Activated CD4-positive, alpha-beta T cell treated with anti-CD3 and anti-CD28 coated beads, Interleukin-2, amount 50 U/mL, for 1 hour (primary cell): ENCODE results near the gene ZNF549.
"Not testable (repeated sequence)": the region's sequence is repeated elsewhere in the genome, so short reads cannot be mapped to it uniquely, and the experiment has no call there.

Source experiments
- DNase-seq: peaks from one replicate; pipeline ENCODE4 v3.0.0-alpha.2; 2020

ZNF549 gene

DNA sequence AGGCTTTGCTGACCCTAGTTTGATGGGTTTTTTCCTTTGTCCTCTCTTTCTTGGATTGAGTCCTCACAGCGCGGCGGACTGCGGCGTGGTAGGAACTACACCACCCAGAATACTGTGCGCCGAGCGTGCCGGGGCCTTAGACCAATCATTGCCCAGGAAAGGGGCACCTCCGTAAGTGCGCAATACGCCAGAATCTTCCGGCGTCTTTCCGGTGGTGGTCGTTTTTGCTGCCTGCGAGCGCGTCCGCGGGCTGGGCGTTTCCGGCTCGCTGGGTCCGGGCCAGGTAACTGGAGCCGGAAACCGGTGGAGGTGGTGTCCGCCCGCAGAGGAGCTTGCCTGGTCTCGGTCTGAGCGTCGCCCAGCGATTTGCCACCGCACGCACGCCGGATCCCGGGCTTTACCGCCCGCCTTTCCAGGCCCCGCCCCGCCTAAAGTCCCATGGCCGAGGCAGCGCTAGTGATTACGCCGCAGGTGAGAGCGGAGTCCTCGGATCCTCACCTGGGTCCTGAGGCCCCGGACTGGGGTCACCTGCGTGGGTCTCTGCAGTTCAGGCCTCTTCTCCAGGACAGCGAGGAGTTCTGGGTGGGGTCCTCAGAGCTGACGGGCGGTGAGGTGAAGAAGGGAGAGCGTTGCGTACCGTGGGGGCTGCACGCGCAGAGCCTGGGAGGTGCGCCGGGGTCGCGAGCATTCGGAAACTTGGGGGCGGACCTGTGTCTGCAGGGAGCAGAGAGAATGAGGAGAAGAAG is at the start of gene ZNF549:
TSS of gene ZNF549 (plus strand) at position 221 of the 746 bp plus-strand sequence. CDS start at position 439, 218 bp downstream.
- peak; percentile 83 for DNase-seq

DNA sequence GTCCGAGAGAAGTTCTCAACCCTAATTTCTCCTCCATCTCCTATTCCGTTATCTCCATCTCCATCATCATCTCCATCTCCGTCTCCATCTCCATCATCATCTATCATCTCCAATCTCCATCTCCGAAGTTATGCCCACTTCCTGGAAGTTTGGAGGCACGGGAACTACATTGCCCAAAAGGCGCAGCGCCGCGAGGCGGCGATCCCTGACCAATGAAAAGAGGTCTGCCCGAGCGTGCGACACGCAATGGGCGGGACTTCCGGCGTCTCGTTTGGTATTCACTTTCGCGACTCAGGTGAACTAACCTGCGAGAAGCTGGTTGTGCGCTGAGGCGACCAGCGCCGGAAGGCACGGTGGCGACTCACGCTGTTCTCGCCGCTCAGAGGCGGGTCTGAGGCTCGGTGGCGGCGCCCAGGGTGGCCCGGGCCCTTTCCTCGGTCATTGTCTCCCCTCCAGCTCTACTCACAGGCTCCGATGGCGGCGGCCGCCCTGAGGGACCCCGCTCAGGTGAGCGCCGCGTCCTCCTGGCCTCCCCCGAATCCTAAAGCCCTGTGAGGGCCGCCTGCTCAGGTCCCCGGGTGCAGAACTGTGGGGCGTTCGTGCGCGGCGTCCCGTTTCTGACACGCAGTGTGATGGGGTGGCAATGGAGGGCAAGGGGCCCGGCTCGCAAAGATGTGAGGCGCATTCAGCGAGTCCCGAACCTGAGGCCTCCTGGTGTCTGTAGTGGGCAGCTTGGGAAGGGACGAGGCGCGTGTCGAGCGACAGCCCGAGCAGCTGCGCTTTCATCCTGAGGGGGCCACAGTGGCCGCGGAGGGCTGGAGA is 39.5 kb upstream of the ZNF549 start, which contains the start of gene ZNF419:
TSS of gene ZNF419 (plus strand) at position 274 of the 822 bp plus-strand sequence. CDS start at position 475, 201 bp downstream.
- DNase-seq: peak; percentile 95

DNA sequence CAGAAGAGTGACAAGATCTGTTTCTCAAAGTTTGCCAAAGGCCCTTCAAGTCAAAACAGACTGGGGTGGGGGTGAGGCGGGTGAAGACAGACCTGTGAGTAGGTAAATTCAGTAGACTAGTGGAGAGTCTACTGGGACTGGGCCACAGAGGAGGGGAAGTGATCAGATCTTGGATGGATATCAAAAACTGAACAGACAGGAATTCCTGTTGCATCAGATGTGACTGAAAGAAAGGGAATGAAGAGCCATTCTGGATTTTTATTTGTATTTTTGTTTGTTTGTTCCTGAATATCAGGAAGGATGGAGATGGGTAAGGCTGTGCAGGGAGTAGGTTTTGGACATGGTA is 38.9 kb upstream of the ZNF549 start:
- DNase-seq: not testable (repeated sequence)

DNA sequence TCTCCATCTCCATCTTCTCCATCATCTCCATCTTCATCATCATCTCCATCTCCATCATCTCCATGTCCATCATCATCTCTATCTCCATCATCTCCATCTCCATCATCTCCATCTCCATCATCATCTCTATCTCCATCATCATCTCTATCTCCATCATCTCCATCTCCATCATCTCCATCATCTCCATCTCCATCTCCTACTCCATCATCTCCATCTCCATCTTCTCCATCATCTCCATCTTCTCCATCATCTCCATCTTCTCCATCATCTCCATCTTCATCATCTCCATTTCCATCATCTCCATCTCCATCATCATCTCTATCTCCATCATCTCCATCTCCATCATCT is 27.9 kb upstream of the ZNF549 start:
- DNase-seq: not testable (repeated sequence)

DNA sequence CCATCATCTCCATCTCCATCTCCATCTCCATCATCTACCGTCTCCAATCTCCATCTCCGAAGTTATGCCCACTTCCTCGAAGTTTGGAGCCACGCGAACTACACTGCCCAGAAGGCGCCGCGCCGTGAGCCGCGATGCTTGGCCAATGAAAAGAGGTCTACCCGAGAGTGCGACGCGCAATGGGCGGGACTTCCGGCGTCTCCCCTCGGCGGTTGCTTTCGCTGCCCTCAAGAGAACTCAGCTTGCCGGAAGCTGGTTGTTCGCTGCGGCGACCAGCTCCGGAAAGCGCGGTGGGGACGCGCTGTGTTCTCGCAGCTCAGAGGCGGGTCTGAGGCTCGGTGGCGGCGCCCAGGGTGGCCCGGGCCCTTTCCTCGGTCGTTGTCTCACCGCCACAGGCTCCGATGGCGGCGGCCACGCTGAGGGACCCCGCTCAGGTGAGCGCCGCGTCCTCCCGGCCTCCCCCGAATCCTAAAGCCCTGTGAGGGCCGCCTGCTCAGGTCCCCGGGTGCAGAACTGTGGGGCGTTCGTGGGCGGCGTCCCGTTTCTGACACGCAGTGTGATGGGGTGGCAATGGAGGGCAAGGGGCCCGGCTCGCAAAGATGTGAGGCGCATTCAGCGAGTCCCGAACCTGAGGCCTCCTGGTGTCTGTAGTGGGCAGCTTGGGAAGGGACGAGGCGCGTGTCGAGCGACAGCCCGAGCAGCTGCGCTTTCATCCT is 27.3 kb upstream of the ZNF549 start, which contains the start of gene ZNF773:
TSS of gene ZNF773 (plus strand) at position 259 of the 716 bp plus-strand sequence. CDS start at position 402, 143 bp downstream.
- peak; percentile 97 for DNase-seq

DNA sequence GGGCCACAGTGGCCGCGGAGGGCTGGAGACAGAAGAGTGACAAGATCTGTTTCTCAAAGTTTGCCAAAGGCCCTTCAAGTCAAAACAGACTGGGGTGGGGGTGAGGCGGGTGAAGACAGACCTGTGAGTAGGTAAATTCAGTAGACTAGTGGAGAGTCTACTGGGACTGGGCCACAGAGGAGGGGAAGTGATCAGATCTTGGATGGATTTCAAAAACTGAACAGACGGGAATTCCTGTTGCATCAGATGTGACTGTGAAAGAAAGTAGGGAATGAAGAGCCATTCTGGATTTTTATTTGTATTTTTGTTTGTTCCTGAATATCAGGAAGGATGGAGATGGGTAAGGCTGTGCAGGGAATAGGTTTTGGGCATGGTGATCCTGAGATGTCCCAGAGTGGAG is 26.8 kb upstream of the ZNF549 start:
- DNase-seq: not testable (repeated sequence)

DNA sequence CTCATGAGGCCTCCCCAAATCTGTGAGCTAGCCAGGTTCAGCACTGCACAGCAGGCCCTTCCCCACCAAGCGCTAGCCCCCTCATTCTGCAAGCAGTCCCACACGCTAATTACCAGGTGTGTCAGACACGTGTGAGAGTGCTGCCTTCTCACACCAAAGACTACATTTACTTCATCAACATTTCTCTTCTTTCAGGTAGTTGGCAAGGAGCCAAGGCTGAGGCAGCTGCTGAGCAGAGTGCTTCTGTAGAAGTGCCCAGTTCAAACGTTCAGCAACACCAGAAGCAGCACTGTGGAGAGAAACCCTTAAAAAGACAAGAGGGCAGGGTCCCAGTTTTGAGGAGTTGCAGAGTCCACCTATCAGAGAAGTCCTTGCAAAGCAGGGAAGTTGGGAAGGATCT is 21.0 kb upstream of the ZNF549 start:
- DNase-seq: no peak

DNA sequence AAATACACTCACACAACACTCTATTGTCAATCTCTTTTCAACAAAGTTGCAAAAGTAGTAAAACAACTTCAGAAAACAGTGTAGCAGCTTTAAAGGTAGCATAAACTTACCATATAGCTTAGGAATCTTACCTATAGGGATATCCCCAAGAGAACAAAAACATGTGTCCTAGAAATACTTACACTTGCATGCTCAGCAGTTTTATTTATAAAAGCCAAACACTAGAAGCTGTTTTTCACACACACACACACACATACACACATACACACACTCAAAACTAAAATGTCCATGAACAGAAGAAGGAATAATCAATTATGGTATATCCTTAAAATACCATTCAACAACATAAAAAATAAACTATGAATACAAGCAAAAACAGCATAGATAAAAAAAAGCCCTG is 15.7 kb upstream of the ZNF549 start:
- DNase-seq: no peak

DNA sequence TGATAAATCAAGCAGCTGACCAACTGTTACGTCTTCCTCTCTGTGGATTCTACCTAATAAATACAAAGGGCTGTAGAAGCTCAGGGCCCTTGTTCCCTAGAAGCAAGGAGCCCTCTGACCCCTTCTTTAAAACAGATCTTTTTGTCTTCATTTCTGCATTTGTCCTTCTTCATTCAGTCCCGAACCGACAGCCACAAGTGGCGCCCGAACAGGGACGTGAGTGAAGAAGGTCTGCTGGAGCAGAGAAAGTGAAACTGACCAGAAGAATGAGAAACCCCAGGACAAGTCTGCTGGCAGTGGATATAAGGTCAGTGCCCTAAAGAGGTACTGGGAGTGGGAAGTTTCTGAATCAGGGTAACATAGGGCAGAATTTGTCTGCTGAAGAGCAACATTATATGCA is 14.3 kb upstream of the ZNF549 start:
- DNase-seq: no peak

DNA sequence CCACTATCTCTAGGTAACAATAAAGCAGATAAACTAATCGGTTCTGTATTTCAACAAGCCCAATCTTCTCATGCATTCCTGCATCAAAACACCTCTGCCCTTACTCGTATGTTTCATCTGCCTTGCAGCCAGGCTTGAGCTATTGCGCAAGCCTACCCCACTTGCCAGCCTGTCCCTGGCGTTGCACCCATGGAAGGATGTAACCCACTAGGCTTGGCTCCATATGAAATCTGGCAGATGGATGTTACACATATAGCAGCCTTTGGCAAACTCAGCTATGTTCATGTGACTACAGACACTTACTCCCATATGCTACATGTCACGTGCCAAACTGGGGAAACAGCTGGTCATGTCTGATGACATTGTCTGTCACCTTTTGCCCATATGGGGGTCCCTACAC is 11.9 kb upstream of the ZNF549 start:
- no peak for DNase-seq

DNA sequence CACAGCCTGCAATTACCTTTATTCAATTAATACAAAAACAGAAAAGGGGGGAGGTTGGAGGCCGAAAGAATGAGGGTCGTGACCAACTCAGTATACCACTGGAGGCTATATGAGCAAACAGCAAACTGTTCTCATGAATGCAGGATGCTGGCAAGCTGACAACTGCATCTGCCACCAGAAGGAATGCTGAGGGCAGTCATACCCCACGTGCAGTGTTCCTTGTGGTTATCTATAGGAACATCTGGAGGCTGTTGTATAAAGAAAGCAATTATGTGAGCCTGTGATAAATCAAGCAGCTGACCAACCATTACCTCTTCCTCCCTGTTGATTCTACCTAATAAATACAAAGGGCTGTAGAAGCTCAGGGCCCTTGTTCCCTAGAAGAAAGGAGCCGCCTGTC is 9.1 kb upstream of the ZNF549 start:
- DNase-seq: not testable (repeated sequence)

DNA sequence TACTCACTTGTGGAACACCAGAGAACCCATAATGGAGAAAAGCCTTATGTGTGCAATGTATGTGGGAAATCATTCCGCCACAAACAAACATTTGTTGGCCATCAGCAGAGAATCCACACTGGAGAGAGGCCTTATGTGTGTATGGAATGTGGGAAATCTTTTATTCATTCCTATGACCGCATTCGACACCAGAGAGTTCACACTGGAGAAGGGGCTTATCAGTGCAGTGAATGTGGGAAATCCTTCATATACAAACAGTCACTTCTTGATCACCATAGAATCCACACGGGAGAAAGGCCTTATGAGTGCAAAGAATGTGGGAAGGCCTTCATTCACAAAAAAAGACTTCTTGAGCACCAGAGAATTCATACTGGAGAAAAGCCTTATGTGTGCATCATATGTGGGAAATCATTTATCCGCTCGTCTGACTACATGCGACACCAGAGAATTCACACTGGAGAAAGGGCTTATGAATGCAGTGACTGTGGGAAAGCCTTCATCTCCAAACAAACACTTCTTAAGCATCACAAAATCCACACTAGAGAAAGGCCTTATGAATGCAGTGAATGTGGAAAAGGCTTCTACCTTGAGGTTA is 10.9 kb downstream of the ZNF549 start:
- DNase-seq: no peak

DNA sequence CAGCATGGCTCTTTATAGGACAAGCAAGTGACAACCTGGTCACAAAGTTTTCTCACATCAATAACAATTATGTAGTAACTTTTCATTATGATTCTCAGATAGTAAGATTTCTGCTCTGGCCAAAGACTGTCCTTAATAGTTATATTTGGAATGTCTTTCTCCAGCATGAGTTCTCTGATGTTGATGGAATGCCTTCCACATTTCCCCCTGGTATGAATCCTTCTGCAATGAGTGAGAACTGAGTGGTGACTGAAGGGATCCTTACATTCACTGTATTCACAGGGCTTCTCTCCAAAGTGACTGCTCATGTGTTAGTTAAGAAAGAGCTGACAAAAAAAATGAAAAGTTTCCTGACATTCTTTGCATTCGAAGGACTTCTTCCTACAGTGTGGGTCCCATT is 19.4 kb downstream of the ZNF549 start:
- DNase-seq: no peak

DNA sequence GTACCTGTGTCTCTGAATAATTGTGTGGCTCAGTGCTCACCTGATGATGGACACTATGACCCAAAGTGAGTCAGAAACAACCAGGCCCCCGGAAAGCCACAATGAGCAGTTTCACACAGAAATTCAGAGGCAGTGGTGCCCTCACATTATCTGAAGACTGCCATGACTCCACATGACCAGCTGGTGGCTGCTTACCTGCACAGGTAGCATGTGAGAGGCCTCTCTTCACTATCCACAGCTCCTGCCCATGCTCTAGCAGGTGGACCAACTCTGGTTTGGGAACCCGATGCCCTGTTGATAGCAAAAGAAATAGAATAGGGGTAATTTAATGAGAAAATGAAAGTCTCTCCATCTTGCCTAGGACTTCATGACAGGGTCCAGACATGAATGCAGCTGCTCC is 25.3 kb downstream of the ZNF549 start:
- no peak for DNase-seq

DNA sequence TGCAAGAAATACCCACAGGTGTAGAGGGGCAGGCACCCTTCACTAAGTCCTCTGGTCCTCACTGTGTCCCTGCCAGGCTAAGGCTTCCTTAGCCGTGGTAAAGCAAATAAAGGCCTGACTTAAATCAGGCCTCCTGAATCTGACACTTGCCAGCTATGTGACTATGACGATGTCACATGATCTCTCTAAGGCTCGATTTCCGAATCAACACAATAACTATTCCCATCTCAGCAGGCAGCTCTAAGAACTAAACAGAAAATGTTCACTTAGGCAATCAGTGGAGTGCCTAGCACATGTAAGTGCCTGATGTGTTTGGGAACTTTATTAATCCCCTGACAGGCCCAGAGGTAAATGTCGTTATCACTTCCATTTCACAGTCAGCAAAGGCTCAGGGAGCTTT is 30.5 kb downstream of the ZNF549 start:
- DNase-seq: no peak

DNA sequence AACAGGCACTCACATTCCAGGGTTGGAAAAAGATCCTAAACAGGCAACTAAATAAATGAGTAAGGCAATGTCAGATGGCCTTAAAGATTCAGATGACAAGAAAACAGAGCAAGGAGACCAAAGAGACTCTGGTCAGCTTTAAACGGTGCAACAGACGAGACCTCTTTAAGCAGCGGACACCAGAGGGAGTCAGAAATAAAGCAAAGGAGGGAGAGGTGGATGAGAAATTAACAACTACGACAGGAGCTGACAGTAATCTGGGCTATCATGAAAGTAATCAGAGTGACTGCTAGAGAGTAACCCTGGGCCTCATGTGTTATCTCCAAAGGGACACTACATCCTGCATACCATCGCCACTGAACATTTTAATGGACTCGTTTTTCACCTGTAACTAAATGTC is 31.4 kb downstream of the ZNF549 start:
- DNase-seq: no peak

DNA sequence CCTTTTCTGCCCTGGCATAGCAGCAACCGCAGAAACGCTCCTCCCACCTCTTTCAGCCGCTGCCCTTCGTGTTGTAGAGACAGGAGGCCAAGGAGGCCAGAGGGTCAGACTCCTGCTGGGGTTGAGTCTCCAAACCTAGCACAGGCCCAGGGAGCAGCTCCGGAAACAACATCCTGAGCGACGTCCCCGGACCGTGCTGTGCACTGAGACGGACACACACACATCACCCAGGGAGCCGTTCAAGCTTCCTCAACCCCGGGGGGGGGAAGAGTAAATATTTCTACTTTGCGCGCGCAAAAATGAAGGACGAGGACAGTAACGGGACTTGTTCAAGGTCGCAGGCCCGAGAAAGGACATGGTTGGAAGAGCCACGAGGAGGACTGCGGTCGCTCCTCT is 31.9 kb downstream of the ZNF549 start:
- no peak for DNase-seq

DNA sequence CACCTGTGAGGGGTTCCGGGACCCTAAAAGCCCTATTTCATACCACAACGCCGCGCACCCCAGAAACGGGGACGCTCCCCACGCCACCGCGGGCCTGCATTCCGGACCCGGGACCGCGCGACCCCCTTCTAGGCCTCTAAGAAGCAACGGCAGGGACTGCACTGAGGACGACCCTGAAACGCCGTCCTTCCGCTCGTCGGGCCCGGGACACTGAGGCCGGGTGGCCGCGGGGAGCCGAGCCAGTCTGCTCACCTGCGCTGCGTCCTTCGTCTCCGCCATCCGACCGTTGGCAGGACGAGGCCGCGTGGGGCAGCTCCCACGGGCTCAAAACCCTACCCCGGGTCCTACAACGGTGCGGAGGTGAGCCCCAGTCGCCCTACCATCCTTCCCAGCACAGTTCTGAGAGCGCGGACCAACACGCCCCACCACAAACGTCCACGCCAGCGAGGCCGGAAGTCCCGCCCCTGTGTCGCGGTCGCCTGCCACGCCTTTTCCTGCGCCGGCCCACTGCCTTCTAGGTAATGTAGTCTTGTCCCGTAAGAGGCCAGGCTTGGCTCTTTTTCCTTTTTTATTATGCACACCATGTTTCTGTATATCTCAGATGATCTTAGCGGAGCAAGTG is 32.4 kb downstream of the ZNF549 start, which contains the start of gene ZNF550:
TSS of gene ZNF550 (minus strand) at position 460 of the 622 bp plus-strand sequence. CDS start at position 279, 181 bp downstream.
- peak; percentile 86 for DNase-seq

DNA sequence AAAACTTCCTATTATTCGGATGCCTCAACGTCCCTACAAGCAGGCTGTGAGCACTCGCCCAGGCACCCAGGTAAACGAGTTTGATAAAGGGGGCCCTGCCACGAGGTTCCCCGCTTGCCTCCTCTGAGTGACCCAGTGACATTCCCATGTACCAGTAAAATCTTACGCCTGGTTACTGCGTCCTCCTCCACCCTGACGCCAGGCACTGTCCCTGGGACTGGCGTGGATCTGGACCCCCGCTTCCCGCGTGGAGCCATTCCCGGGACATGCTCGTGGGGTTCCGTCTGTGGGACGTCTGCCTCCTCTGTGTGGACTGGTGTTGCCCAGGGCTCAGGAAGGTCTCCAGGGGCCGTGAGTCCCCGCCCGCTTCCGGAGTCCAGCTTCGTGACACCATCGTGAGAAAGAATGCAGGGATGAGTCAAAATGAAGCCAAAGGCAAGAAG is 32.9 kb downstream of the ZNF549 start:
- no peak for DNase-seq

DNA sequence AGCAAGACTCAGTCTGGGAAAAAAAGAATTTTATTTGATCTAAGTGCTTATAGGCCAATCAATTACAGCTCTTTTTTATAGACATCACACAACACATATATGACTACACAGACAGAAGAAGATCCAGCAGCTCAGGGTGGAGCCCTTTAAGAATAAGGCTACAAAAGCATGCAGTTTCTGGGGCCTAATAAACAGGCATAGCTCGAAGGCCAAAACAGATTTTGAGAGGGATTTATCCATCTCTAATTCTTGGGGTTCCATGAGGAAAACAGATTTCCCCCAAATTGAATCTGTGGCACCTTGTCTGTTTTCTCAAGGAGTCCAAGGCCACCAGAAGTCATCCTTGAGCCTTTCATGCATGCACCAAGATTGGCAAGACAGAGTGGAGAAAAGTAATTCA is 36.4 kb downstream of the ZNF549 start:
- DNase-seq: no peak

DNA sequence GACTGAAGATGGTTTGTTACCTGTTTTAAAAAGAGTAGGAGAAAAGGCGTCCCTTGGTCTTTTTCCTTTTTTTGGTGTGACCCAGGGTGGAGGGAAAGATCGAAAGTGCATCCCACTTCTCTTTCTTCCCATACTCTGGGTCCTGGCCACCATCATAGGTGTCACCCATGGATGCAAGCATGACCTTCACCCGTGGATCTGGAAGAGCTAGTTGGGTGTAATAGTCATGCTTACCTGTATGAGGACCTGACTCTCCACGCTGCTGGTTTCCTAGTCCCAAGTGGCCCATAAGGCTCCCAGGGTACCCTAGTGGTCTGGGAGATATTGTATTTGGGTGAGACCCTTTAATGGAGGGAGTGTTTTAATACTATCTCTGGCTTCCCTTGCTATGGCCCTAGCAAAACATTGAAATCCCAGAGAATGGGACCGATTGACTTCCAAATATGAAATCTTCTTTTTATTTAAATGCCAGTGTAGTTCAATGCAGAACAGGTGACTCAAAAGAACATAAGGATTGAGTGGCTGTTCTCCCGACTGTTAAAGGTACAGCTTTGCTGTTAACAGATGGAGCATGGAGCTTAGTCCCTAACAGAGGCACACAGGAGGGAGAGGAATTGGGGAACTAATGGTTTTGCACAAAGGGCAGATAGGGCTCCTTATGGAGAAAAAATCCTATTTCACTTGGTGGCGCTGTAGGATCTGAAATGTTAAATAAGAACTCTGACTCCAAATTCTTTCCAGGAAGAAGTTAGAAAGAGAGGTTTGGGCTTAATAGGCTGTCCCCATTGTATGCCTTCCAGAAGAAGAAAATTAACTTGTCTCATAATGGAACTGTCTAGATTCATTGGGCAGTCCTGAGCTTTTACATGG is 39.5 kb downstream of the ZNF549 start:
- DNase-seq: no peak
